GM18507 (cell line): Measurements from ENCODE around the gene PDE3A.
"Not testable (repeated sequence)": the region's sequence is repeated elsewhere in the genome, so short reads cannot be mapped to it uniquely, and the experiment has no call there.

Experiments used
- DNase-seq: peaks from one replicate; pipeline ENCODE4 v3.0.0; 2011; ENCODE audit warnings: low read depth; ENCODE audit not compliant: insufficient read length; ENCODE audit errors: extremely low spot score
- FAIRE-seq: peaks from 2 replicates; lab custom pipeline; 2011; peaks lifted over from hg19 to GRCh38; lab: Jason Lieb, UNC

The PDE3A gene

DNA sequence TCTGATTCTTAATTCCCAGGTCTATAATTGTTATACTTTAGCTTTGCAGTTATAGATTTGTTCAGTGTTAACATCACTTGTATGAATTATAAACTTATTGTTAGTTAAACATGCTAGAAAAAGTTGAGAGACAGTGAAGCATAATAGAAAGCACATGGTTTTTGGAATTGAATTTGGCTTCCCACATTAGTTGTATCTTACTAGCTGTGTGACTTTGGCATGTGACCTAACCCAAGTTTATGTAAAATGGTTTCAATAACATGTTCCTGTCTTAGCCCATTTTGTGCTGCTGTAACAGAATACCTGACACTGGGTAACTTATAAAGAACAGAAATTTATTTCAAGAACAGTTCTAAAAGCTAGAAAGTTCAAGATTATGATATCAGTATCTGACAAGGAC is 146.3 kb downstream of the PDE3A start:
- FAIRE-seq (no peak), DNase-seq (no peak)

DNA sequence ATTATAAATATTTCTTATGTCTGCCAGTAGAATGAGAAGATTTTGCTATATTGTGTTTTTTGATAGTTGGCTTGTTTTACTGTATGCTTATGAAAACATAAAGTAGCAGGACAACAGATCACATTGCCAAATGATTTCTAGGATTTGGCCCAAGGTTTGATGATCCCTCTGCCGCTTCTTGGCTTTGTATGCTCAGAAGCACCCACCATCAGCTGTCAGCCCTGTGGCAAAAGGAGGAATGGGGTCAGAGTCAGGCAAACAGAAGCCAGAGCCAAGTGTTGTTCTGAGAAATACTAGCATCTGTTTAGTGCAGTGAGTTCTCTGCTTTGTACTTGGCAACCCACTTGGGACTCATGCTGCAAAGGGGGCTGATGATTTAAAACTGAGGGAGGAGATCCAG is 152.2 kb downstream of the PDE3A start:
- FAIRE-seq, result no peak

DNA sequence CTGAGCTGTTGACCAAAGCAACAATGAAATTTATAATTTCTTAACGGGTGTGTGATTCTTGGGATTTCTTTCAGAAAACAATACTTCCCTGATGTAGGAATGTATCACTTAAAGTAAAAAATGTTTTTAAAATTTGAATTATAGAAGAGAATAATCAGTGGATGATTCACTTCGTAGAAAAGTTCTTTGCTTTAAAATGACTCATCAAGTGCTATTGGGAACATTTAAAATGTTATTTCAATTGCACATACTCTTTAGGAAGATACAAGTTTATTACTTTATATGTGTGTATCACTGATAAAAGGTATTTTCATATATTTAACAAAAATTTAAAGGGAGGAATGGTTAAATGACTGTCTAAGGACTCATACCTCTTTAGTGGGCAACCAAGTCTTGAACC is 155.3 kb downstream of the PDE3A start:
- DNase-seq (no peak), FAIRE-seq (no peak)

More for the DNA sequence above, 152.2 kb downstream of the PDE3A start:
- no peak for DNase-seq

DNA sequence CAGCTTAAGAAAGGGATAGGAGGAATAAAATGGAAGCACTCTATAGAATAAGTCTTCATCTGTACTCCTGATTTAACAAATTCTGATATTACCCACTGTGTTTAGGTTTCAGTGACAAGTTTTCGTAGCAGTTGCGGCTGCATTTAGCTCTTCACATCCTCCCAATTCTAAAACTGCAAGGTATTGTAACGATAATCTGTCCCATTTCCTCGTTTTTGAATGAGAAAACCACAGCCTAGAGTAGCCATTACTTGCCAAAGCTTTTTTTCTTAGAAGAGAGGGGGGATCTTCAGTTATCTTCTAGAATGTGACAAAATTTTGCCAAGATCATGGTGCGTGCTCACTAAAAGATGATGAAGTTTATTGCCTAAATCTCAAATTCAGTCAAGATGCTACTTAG is 155.8 kb downstream of the PDE3A start:
- FAIRE-seq, result no peak
- no peak for DNase-seq

DNA sequence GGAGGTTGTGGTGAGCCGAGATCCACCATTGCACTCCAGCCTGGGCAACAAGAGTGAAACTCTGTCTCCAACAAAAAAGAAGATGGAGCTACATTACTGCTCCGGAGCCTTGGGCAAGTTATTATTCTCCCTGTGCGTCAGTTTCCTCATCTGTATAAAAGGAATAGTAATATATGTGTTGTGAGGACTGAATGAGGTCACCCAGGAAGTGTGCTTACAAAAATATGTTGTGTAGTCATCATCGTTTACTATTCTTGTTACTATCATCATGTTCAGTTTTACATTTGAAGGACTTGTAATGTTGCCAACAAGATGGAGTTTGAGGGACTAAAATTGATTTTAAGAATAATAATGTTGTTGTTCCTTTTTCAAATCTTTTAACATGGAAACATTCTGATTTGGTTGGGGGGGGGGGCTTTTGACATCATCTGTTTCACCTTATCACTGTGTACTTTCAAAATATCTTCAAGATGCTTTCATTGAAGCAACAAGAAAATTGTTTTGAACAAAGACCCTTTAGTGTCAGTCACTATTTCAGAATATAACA is 156.8 kb downstream of the PDE3A start:
- no peak for DNase-seq
- FAIRE-seq, result no peak

DNA sequence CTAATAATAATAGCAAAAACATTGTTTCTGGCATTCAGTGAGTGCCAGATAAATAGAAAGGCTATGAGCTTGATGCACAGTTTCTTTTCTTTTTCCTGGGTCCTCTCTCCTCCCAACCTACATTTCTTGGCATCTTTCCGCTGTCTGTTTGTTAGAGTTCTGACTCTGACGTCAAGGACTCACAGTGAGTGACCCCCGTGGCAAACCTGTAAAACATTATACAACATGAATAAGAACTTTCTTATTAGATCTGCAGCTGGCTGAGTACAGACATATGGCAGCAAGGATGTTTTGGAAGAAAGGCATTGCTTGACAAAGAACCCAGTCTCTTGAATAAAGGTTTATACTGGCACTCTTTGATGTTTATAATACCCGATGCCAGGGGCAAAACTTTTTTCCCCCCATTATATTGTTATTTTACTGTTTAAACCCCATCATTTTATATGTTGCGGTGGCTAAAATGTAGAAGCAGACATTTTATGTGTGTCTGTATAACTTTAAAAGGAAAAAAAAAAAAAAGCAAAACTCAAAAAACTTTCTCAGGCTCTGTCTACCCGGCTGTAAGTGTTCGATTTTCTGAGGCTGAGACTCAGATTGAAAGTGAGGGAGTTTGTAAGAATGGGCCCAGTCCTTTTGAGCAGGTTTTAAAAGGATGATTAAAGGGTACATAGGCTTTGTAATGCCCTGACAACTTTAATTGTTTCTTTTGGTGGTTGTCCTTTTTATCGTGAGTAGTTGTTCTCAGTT is 159.3 kb downstream of the PDE3A start:
- FAIRE-seq (no peak), DNase-seq (no peak)

DNA sequence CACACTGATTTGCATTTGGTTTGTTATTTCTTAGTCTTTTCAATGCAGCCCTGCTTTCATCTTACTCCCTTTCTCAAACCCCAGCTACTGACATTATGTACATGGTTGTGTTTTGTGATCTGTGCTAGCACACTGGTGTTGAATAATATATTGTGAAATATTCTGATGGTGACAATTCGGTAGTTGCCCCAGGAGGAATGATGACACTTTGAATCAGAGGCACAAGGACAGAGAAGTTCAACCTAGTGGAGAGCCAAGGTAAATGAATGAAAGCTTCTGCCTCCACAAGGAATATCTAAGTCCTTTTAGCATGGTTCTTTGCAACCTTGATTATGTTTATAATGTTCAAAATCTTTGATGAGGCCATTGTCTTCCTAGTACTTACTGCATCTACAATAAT is 159.9 kb downstream of the PDE3A start:
- FAIRE-seq, result no peak

DNA sequence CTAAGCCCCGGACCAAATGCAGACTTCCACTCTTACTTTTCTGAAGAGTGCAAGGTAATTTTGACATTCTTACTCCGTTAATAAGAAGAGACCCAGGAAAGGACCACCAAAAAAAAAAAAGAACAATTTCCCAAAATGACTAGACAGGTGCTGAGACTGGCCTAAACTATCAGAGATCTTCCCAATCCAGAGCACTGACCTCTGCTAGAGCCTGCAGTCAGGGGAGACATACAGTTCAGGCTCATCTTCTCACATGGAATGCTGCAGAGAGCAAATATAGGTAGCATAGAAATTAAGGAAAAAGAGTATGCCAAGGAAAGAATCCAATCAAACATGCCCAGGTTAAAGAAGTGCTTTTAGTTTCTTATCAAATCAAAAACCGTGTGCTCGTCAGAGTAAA is 177.9 kb downstream of the PDE3A start:
- DNase-seq, result no peak
- no peak for FAIRE-seq

More for the DNA sequence above, 159.9 kb downstream of the PDE3A start:
- DNase-seq, result no peak

DNA sequence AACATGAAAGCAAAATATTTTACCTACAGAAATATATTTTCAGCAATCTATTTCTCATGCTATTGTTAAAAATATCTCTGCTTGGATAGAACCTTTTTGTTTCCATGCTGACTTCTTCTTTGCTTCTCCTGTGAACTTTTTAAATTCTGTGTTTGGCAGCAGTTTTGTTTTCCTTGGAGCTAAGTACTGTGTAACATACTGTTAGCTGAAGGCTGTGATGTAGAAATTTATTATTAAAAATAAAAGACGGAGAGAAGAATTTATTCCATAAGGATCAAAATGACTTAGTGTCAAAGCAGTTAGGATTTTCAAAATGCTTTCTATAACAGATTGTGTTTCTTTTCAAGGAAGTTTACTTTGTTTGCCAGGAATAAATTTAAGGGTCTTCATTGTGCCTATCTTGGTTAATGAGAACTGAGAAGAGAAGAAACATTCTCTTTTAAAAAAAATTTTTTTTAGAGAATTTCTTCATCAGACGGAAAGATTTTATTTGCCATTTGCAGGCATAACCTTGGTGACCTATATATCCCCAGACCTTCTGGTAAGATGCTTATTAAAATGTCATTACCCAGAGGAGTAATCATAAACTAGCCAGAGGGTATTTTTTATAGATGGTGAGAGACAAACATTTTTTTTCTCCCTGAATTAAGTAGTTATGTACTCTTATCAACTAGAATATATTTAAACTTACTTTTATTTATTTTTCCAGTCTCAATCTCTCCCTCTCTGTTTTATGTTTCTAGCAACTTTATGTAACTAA is 179.7 kb downstream of the PDE3A start:
- FAIRE-seq (no peak), DNase-seq (no peak)

DNA sequence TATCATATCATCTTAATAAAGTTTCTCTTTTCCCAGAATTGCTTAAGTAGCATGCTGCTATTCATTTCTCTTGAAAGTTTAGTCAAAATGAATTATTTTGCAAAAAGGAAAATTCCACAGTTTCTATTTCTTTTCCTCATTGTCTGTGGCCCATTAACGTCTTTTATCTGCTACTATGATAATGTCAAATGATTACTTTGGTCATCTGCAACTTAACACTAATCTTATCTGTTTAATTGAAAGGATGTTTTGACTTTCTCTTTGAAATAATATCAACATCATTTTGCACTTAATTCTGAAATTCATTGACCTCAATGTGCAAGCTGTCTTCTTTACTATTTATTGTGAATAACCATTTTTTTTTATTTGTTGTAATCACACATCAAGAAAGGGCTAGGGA is 180.3 kb downstream of the PDE3A start:
- DNase-seq (no peak), FAIRE-seq (no peak)

DNA sequence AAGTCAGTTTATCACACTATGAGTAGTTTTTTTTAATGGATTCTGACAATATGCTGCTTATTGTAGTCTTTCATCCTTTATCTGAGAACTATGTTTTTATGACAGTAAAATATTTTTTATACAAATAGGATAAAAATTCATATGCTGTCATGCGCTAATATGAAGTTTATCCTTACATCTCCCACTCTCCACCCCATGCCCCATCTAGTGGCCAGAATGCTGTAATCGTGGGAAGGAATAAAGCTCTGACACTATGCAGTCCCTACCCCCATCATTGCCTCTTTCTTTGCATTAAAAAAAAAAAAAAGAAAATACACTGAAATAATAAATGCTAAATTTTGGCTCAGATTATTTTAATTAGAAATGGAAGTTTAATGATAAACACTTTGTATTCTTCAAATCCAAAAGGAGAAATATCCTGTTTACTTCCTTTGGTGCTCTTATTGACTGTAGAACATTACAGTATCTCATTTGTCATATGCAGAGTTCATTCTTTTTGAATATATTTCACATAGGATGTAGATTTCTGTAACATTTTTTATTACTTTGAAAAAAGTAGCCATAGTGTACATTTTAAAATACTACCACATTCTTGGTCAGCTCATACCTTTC is 180.9 kb downstream of the PDE3A start:
- FAIRE-seq, result no peak
- no peak for DNase-seq

DNA sequence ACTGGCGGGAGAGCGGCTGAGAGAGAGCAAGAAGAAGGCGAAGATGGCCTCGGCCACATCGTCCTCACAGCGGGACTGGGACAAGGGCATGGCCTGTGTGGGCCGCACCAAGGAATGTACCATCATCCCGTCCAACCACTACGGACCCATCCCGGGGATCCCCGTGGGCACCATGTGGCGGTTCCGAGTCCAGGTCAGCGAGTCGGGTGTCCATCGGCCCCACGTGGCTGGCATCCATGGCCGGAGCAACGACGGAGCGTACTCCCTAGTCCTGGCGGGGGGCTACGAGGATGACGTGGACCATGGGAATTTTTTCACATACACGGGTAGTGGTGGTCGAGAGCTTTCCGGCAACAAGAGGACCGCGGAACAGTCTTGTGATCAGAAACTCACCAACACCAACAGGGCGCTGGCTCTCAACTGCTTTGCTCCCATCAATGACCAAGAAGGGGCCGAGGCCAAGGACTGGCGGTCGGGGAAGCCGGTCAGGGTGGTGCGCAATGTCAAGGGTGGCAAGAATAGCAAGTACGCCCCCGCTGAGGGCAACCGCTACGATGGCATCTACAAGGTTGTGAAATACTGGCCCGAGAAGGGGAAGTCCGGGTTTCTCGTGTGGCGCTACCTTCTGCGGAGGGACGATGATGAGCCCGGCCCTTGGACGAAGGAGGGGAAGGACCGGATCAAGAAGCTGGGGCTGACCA is 183.6 kb downstream of the PDE3A start:
- DNase-seq, result not testable (repeated sequence)

DNA sequence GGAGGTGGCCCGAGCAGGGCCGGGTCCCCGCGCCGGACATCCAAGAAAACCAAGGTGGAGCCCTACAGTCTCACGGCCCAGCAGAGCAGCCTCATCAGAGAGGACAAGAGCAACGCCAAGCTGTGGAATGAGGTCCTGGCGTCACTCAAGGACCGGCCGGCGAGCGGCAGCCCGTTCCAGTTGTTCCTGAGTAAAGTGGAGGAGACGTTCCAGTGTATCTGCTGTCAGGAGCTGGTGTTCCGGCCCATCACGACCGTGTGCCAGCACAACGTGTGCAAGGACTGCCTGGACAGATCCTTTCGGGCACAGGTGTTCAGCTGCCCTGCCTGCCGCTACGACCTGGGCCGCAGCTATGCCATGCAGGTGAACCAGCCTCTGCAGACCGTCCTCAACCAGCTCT is 184.2 kb downstream of the PDE3A start:
- not testable (repeated sequence) for DNase-seq, FAIRE-seq

More for the DNA sequence above, 183.6 kb downstream of the PDE3A start:
- not testable (repeated sequence) for FAIRE-seq

DNA sequence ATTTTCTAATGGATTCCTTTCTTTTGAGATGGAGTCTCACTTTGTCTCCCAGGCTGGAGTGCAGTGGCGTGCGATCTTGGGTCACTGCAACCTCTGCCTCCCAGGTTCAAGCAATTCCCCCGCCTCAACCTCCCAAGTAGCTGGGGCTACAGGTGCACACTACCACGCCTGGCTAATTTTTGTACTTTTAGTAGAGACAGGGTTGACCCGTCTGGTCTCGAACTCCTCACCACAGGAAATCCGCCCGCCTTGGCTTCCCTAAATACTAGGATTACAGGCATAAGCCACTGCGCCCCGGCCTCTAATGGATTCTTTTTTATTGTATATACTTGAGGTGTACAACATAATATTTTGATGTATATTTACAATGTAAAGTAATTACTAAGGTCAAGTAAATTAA is 186.7 kb downstream of the PDE3A start:
- FAIRE-seq (no peak), DNase-seq (no peak)

DNA sequence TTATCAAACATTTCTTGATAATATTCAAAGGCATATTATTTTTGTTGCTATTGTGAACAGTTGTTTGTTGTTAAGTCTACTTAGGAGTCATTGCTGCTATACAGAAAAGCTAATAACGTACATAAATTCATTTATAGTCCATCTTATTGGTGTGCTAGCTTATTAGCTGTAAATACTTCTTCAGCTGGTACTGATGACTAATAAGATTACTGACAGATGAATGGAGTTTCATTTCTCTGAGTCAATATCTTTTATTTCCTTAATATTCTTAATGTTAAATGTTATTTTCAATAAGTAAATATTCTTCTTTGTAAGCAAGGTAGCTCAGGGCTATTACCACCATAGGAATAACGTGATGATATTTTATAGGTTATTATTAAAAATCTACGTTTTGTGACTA is 187.4 kb downstream of the PDE3A start:
- FAIRE-seq, result no peak
- DNase-seq, result no peak

DNA sequence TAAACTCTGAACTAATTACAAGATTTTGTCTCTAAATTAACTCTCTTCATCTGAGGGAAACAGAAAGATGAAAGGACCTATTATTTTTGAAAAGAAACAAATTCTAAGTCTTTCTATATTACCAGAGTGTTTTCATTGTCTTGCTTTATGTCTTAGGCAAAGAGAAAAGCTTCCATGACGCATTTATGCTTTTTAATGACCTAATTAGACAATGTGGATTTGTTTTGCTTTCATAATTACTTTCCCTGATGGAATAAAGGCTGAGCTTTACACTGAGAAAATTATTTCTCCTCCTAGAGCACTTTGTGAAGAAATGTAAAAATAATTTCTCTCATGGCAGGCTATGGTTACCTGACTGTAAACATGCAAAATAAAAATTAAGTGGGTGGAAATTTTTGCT is 188.8 kb downstream of the PDE3A start:
- FAIRE-seq, result no peak

DNA sequence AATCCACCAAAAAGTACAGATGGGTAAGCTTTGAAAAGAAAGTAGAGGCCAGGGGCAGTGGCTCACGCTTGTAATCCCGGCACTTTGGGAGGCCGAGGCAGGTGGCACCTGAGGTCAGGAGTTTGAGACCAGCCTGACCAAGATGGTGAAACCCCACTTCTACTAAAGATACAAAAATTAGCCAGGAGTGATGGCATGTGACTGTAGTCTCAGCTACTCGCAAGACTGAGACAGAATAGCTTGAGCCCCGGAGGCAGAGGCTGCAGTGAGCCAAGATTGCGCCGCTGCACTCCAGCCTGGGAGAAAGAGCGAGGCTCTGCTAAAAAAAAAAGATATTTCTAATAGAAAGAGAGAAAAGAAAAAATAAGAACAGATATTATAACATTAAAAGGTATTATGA is 192.6 kb downstream of the PDE3A start:
- DNase-seq (no peak), FAIRE-seq (no peak)

More for the DNA sequence above, 188.8 kb downstream of the PDE3A start:
- DNase-seq, result no peak

DNA sequence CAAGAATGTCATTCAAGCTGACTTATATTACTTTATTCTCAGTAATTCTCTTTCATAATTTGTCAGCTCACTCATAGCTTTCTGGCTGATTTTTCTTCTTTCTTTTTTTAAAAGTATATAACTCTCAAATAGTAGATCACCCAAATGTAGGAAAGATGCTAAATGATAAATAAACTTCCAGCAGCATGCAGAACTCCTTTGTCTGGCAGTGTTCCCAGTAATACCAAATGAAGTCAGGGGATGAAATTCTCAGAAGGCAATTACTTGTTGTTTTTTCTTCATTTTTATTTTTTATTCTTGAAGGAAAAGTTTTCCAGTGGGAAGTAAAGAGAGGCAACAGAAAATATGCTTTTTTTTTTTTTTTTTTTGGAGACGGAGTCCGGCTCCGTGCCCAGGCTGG is 193.5 kb downstream of the PDE3A start:
- DNase-seq, result no peak
- FAIRE-seq, result no peak

DNA sequence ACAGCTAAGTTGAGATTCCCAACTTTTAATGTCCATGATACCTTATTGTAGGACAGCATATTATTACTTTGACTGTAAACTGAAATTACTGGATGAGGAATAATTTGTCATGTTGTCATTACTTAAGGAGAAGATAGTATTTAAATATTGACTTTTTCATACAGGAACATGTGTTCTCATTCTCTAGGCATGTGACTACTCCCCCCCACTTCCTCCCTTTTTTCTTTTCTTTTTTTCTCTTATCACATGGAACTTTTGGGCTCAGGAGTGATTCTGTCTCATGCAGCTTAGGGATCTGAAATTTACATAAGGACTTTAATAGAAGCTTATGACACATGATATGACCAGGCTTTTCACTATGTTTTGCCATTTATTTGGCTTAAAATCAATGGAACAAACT is 199.1 kb downstream of the PDE3A start:
- no peak for FAIRE-seq
- no peak for DNase-seq

DNA sequence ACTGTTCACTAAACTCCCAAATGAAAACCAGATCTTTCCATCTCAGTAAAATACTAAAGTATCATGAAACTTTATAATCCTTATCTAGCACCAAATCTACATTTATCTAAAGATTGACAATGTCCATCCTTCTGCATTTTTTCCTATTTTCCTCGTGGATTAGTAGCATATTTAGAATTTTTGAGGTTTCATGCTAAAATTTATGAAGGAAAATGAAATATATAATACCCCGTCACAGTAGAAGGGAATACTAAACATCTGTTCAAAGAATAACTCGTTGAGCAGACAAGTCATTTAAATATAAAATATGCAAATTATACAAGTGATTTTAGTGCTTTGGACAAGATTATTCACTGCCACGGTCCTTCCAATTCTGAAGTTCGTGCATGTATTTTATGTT is 204.1 kb downstream of the PDE3A start:
- DNase-seq (no peak), FAIRE-seq (no peak)
